K562 (cell line): ENCODE measurements around the gene AXIN2. TPM values are rescaled to one million over a fixed set of nuclear protein-coding genes. Genes with fewer than 3 reads are reported as not detected.

Experiments used
- ATAC-seq: fragments of 200-7000 bp; cut with Tn5 transposase; 3 replicates; pipeline ENCODE4 v1.9.1; 2020; ENCODE audit warnings: moderate library complexity
- BruUV-seq: library from RNA; stranded (reverse); fragments of 400-500 nt; replicated peaks from 2 replicates; lab custom pipeline; 2021; lab: Mats Ljungman, UMichigan
- CTCF ChIA-PET: fragments of 300-600 bp; formaldehyde crosslinking; extraction: SDS; loops from one replicate; lab custom pipeline; 2021; ENCODE audit warnings: low intra/inter-chr PET ratio; lab: Yijun Ruan, JAX
- POLR2A ChIA-PET: fragments of 300-600, 350-650 bp; sonication (Branson Sonifier 250); formaldehyde crosslinking; extraction: SDS; loops from one replicate; lab custom pipeline; 2021; ENCODE audit warnings: antibody characterized with exemption, inconsistent platforms; lab: Yijun Ruan, JAX
- DNase-seq, 4 experiments: peaks; one replicate each; pipeline versions ENCODE4 v3.0.0 to v3.0.0-alpha.2; 2011 to 2018; ENCODE audit warnings: low spot score in 3 of 4, mixed read lengths in 3 of 4; ENCODE audit errors: extremely low read depth in 1 of 4
- FAIRE-seq: peaks from 2 replicates; lab custom pipeline; 2011; peaks lifted over from hg19 to GRCh38; lab: Jason Lieb, UNC
- H2AFZ ChIP-seq: 2 replicates; pipeline ENCODE4 v1.6.0; 2011; ENCODE audit warnings: low read depth, low read length, control low read depth, inconsistent platforms
- H3K27ac ChIP-seq: fragments of 200-600 bp; 3 replicates; pipeline ENCODE4 v1.8.0; 2011; ENCODE audit warnings: low read depth, mild to moderate bottlenecking, control low read depth, inconsistent platforms, low read length, moderate library complexity, mixed read lengths; ENCODE audit errors: extremely low read depth
- H3K27me3 ChIP-seq, 2 experiments: fragments of 300-600 bp in 1 of 2; 2 replicates in 1 of 2; 3 replicates in 1 of 2; pipeline versions ENCODE4 v1.6.0 to v1.8.0; 2011; ENCODE audit warnings: inconsistent platforms in 2 of 2, low read length in 2 of 2, mild to moderate bottlenecking in 1 of 2, mixed read lengths in 1 of 2, moderate library complexity in 1 of 2; ENCODE audit not compliant: control insufficient read depth in 2 of 2, insufficient read depth in 2 of 2
- H3K36me3 ChIP-seq: fragments of 300-600 bp; 3 replicates; pipeline ENCODE4 v1.8.0; 2011; ENCODE audit warnings: mild to moderate bottlenecking, low read length, inconsistent platforms; ENCODE audit not compliant: control insufficient read depth, insufficient read depth
- H3K4me1 ChIP-seq, 2 experiments: fragments of 200-600 bp in 1 of 2; replicated peaks in 1 of 2; 2 replicates in 1 of 2; 3 replicates in 1 of 2; pipeline versions ENCODE4 v1.5.1 to v1.8.0; 2011; ENCODE audit warnings: inconsistent platforms in 2 of 2, low read length in 2 of 2, mild to moderate bottlenecking in 1 of 2, mixed read lengths in 1 of 2, moderate library complexity in 1 of 2; ENCODE audit not compliant: control insufficient read depth in 2 of 2, insufficient read depth in 2 of 2
- H3K4me2 ChIP-seq: 2 replicates; pipeline ENCODE4 v1.6.1; 2011; ENCODE audit warnings: low read length, control low read depth, inconsistent platforms, mixed read lengths; ENCODE audit not compliant: insufficient read depth
- H3K4me3 ChIP-seq: fragments of 200-600 bp; sonication (generic), shearing (Covaris generic); 2 replicates; pipeline ENCODE4 v1.5.1; 2016; ENCODE audit warnings: control low read depth, inconsistent platforms
- H3K79me2 ChIP-seq: fragments of 200-600 bp; 3 replicates; pipeline ENCODE4 v1.8.0; 2011; ENCODE audit warnings: low read length, inconsistent platforms; ENCODE audit not compliant: control insufficient read depth, insufficient read depth
- H3K9ac ChIP-seq, 2 experiments: 2 replicates each; pipeline versions ENCODE4 v1.6.0 to v1.6.1; 2011; ENCODE audit warnings: low read depth in 2 of 2, low read length in 2 of 2, control low read depth in 1 of 2, inconsistent platforms in 1 of 2, mild to moderate bottlenecking in 1 of 2, mixed read lengths in 1 of 2; ENCODE audit not compliant: insufficient read depth in 1 of 2
- H3K9me1 ChIP-seq: one replicate; pipeline ENCODE4 v1.6.0; 2011; ENCODE audit warnings: inconsistent platforms, mild to moderate bottlenecking, low read length, moderate library complexity; ENCODE audit not compliant: control insufficient read depth, insufficient read depth
- H3K9me3 ChIP-seq: replicated peaks from 2 replicates; pipeline ENCODE4 v1.5.1; 2011; ENCODE audit warnings: low read depth, low read length, inconsistent platforms; ENCODE audit not compliant: control insufficient read depth, insufficient read depth
- H4K20me1 ChIP-seq: replicated peaks from 2 replicates; pipeline ENCODE4 v1.6.1; 2011; ENCODE audit warnings: low read length, inconsistent platforms, mixed read lengths; ENCODE audit not compliant: control insufficient read depth, insufficient read depth
- ARHGAP35 ChIP-seq: fragments of 450-650 bp; IDR thresholded peaks from 2 replicates; pipeline ENCODE4 v1.6.1; 2018; ENCODE audit not compliant: partially characterized antibody
- ELF2 ChIP-seq: fragments of 250-450 bp; sonication (Bioruptor Pico); IDR thresholded peaks from 2 replicates; pipeline ENCODE4 v1.5.0; 2021; ENCODE audit warnings: mild to moderate bottlenecking
- FOXP1 ChIP-seq: sonication (generic); formaldehyde crosslinking; IDR thresholded peaks from 2 replicates; pipeline ENCODE4 v1.8.0; 2022; ENCODE audit warnings: mild to moderate bottlenecking, missing genetic modification reagents
- NFYB ChIP-seq: IDR thresholded peaks from 2 replicates; pipeline ENCODE4 v1.6.1; 2011; ENCODE audit warnings: mild to moderate bottlenecking, moderate library complexity; ENCODE audit not compliant: insufficient read length; ENCODE audit errors: extremely low read depth
- PRPF4 ChIP-seq: fragments of 200-400 bp; formaldehyde crosslinking; IDR thresholded peaks from one replicate; pipeline ENCODE4 v1.6.1; 2017; ENCODE audit warnings: low read length, low read depth, mild to moderate bottlenecking; ENCODE audit not compliant: insufficient read depth, poor library complexity, severe bottlenecking
- RBM17 ChIP-seq: fragments of 200-400 bp; formaldehyde crosslinking; IDR thresholded peaks from 2 replicates; pipeline ENCODE4 v1.6.1; 2017; ENCODE audit warnings: low read depth, mild to moderate bottlenecking, low read length, borderline replicate concordance
- SAP30 ChIP-seq: fragments of 200-600 bp; sonication (generic); IDR thresholded peaks from 2 replicates; pipeline ENCODE4 v1.6.1; 2012; ENCODE audit warnings: borderline replicate concordance, low read depth, mild to moderate bottlenecking, moderate library complexity, low read length, control low read depth, inconsistent platforms; ENCODE audit not compliant: insufficient read depth, poor library complexity, severe bottlenecking
- TAF15 ChIP-seq: fragments of 200-400 bp; formaldehyde crosslinking; IDR thresholded peaks from 2 replicates; pipeline ENCODE4 v1.6.1; 2017; ENCODE audit warnings: mild to moderate bottlenecking, low read depth, low read length, moderate library complexity
- ZNF143 ChIP-seq: sonication (generic); formaldehyde crosslinking; IDR thresholded peaks from 2 replicates; pipeline ENCODE4 v1.9.0; 2022; ENCODE audit warnings: mild to moderate bottlenecking, missing genetic modification reagents
- ZNF212 ChIP-seq: fragments of 450-650 bp; formaldehyde crosslinking; IDR thresholded peaks from 2 replicates; pipeline ENCODE4 v1.4.0; 2020; ENCODE audit warnings: mild to moderate bottlenecking
- WGBS: fragments of 100-300 bp; shearing (Covaris generic); methylation state at CpG from one replicate; pipeline ENCODE4 v1.1.6; 2016; ENCODE audit warnings: low coverage, mixed read lengths; ENCODE audit not compliant: insufficient coverage; ENCODE audit errors: missing lambda C conversion rate; 5-methylcytosine and 5-hydroxymethylcytosine counted together
- in situ Hi-C: fragments of 300-500 bp; cut with MboI; formaldehyde crosslinking; loops from 4 replicates; pipeline ENCODE4 v1.15.0; 2018; ENCODE audit warnings: inconsistent platforms, mixed read lengths
- intact Hi-C: fragments of 100-400 bp; cut with micrococcal nuclease; formaldehyde crosslinking; loops from 2 replicates; pipeline ENCODE4 v1.14.2; 2022
- polyA plus RNA-seq, 8 experiments: library from polyadenylated mRNA; depleted of rRNA in 4 of 8; stranded (reverse) in 5 of 8; unstranded in 3 of 8; fragments of >200 nt; fragmentation: Nextera tagmentation in 2 of 8; fragmentation: Illumina TruSeq in 1 of 8; extraction: Ambion mirVana in 2 of 8; extraction: Trizol in 1 of 8; gene quantifications; 2 replicates each; pipeline versions ENCODE4 v1.2.1 to v1.2.3, GENCODE V29; 2011 to 2014; ENCODE audit warnings: inconsistent platforms in 1 of 8, missing spikeins in 1 of 8
- total RNA-seq, 7 experiments: library from RNA; depleted of rRNA in 6 of 7; stranded (reverse); fragments of >200 nt in 6 of 7; fragmentation: Illumina TruSeq in 2 of 7; extraction: Trizol in 2 of 7; gene quantifications; 2 replicates each; pipeline versions ENCODE4 v1.2.1 to v1.2.3, GENCODE V29; 2011 to 2021; ENCODE audit warnings: low replicate concordance in 1 of 7
- TF ChIP-seq, protein P1 (sequence below): sonication (generic); formaldehyde crosslinking; IDR thresholded peaks from 2 replicates; pipeline ENCODE4 v1.8.0; 2022; ENCODE audit warnings: mild to moderate bottlenecking, missing genetic modification reagents
- TF ChIP-seq, protein P2 (sequence below): fragments of 250-450 bp; sonication (Bioruptor Pico); IDR thresholded peaks from 2 replicates; pipeline ENCODE4 v1.5.0; 2021; ENCODE audit warnings: mild to moderate bottlenecking, moderate library complexity
- TF ChIP-seq, protein P3 (sequence below), 2 experiments: fragments of 450-650 bp in 1 of 2; sonication (generic) in 1 of 2; formaldehyde crosslinking in 1 of 2; IDR thresholded peaks in 1 of 2; conservative IDR thresholded peaks in 1 of 2; 2 replicates each; pipeline versions ENCODE4 v1.6.1 to v1.8.1; 2016 to 2023; ENCODE audit warnings: mild to moderate bottlenecking in 2 of 2, moderate library complexity in 2 of 2, inconsistent platforms in 1 of 2, missing genetic modification reagents in 1 of 2

The AXIN2 gene
- total and polyA plus RNA-seq, 9 of the 15 experiments (the other 6 are each of a cell fraction or from before 2014, with no cell fraction given): 0.21 to 3.3 (median 1.2) TPM

DNA sequence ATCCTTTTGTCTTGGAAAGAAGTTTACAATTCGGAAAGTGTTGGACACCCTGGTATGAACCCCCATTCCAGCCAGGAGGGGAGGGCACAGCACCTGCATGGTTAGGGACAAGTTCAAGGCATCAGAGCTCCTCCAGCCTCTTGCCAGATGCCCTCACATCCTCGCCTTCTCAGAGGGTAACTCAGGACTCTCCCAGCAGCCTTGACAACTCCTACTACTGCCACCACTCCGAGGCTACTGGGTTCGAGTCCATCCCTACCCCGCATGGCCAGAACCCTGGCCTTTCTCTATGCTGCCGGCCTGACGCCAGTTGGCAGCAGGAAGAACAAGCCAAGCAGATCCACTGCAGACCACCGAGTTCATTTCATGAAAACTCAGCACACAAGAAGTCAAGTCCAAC is 34.1 kb downstream of the AXIN2 start:
- DNase-seq (no peak), ATAC-seq (no peak), FAIRE-seq (no peak)
- POLR2A ChIA-PET: no interaction called here
- WGBS: 12% methylated on average over 8 of the region's 8 CpGs
- H3K36me3 ChIP-seq: no peaks in the 10 kb centered on the region
- no peaks in the 10 kb centered on the region; a peak in 1 of 5 replicates for H3K4me1 ChIP-seq
- no TSS peak for BruUV-seq
- no peak overlapping the region for H2AFZ ChIP-seq
- no peaks in the 10 kb centered on the region for H3K9me3 ChIP-seq
- H4K20me1 ChIP-seq: no peaks in the 10 kb centered on the region
- intact Hi-C loops (no loop called here), in situ Hi-C loops (no loop called here)
- H3K4me3 ChIP-seq: no peak overlapping the region
- H3K27me3 ChIP-seq: peaks cover 5 to 25% of the 10 kb centered on the region in 2 experiments; a peak in 4 of 5 replicates
- H3K4me2 ChIP-seq: no peak overlapping the region
- no peak overlapping the region for H3K9ac ChIP-seq
- H3K9me1 ChIP-seq: no peaks in the 10 kb centered on the region
- CTCF ChIA-PET: no interaction called here
- no peak overlapping the region for H3K27ac ChIP-seq
- no peaks in the 10 kb centered on the region for H3K79me2 ChIP-seq
- TF ChIP-seq FOXP1 (CRISPR knock-in tag) (no peak), PRPF4 (no peak), TAF15 (no peak), NFYB (no peak), SAP30 (no peak), ARHGAP35 (no peak), ZNF143 (no peak), ZNF212 (CRISPR knock-in tag) (no peak), RBM17 (no peak), ELF2 (CRISPR knock-in tag) (no peak)
- TF ChIP-seq, protein P1, sequence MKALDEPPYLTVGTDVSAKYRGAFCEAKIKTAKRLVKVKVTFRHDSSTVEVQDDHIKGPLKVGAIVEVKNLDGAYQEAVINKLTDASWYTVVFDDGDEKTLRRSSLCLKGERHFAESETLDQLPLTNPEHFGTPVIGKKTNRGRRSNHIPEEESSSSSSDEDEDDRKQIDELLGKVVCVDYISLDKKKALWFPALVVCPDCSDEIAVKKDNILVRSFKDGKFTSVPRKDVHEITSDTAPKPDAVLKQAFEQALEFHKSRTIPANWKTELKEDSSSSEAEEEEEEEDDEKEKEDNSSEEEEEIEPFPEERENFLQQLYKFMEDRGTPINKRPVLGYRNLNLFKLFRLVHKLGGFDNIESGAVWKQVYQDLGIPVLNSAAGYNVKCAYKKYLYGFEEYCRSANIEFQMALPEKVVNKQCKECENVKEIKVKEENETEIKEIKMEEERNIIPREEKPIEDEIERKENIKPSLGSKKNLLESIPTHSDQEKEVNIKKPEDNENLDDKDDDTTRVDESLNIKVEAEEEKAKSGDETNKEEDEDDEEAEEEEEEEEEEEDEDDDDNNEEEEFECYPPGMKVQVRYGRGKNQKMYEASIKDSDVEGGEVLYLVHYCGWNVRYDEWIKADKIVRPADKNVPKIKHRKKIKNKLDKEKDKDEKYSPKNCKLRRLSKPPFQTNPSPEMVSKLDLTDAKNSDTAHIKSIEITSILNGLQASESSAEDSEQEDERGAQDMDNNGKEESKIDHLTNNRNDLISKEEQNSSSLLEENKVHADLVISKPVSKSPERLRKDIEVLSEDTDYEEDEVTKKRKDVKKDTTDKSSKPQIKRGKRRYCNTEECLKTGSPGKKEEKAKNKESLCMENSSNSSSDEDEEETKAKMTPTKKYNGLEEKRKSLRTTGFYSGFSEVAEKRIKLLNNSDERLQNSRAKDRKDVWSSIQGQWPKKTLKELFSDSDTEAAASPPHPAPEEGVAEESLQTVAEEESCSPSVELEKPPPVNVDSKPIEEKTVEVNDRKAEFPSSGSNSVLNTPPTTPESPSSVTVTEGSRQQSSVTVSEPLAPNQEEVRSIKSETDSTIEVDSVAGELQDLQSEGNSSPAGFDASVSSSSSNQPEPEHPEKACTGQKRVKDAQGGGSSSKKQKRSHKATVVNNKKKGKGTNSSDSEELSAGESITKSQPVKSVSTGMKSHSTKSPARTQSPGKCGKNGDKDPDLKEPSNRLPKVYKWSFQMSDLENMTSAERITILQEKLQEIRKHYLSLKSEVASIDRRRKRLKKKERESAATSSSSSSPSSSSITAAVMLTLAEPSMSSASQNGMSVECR (CRISPR knock-in tag): no peak
- TF ChIP-seq, protein P2, sequence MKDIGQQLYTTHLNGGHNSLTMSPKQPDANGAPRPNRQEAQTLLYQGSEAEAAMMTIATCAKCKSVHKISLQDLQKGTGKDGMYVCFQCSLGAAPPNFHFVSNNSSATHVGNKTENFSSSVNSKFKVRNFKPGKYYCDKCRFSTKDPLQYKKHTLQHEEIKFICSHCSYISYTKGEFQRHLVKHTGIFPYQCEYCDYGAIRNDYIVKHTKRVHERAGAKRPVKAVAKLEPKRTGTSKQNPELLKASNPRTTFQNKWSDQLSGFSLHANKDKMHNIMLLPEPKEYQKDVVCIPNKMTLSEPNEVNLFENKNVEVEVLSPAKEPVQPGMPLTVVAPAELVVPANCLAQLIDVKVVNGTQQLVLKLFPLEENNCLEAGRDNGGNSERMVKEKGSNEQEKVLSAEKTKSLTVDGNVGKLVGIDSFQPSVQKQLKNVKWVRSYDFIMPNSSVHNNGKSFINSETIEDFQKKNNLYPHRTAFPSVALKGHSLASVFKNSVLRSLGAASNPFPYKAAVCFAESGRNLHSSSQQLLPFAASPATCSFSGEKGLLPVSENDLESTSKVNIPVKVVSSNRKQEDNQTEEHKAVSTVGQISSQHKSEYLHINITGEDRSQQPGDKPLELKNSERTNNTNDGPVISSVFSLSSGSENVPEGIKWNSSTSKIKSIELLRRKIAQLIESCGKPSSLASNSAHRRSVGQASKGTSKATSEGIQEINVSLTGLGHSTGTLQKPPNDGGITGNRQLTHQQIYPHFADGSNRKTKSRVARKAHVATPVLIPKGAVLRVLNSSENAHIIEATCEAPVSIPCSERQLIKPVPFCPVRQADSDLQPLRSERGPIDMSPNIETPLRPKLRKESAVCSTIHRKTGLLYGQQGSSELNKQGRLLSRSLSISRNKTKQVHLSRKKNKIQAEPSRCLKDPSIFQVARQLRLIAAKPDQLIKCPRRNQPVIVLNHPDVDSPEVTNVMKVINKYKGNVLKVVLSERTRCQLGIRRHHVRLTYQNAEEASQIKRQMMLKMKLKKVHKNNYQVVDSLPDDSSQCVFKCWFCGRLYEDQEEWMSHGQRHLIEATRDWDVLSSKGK (CRISPR knock-in tag): no peak
- TF ChIP-seq, protein P3, sequence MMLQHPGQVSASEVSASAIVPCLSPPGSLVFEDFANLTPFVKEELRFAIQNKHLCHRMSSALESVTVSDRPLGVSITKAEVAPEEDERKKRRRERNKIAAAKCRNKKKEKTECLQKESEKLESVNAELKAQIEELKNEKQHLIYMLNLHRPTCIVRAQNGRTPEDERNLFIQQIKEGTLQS (IDR thresholded peaks at IDR 0.05): no peak
- TF ChIP-seq, protein P3 (CRISPR knock-in tag; conservative IDR thresholded peaks at IDR 0.05): no peak
